ENCODE measurements around the gene PLCD1.

DNA sequence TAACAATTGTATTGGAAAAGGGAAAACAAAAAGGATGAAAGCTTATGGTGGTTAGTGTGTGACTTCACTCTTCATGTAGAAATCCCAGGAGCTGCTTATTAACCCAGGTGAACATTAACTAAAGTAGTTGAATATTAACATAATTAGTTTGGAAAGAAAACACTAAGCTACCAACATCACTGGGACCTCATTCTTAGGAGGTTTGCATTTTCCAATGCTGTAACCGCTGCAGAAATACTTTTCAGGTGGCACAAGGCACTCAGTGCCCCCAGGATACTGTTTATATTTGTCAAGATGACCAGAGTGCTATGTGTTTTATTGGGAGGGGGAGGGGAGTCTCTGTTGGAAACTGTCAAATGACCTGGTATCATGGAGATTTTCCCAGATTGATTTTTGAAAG, 64.7 kb downstream of the PLCD1 start:
- TF ChIP-seq CTCF (conservative IDR thresholded peaks at IDR 0.05) = no peak
- TF ChIP-seq EZH2 (IDR thresholded peaks at IDR 0.05; ENCODE audit: low read depth) = no peak
